ENCODE measurements around the gene KRT32.

GRCh38 chr17:41429667-41430066 is 37.5 kb downstream of the KRT32 start:
- TF ChIP-seq EP300 (IDR thresholded peaks at IDR 0.05) (no peak), POLR2AphosphoS5 (IDR thresholded peaks at IDR 0.05) (no peak), POLR2A (IDR thresholded peaks at IDR 0.05) (no peak), CTCF (IDR thresholded peaks at IDR 0.05) (no peak)
